ENCODE results near the gene SH2D4B. TPM values are rescaled to one million over a fixed set of nuclear protein-coding genes. Genes with fewer than 3 reads are reported as not detected.

SH2D4B gene
- total RNA-seq, 1 experiment from 2014 or later = 0.08 TPM

GRCh38 chr10:80655898-80656297, 118.2 kb downstream of the SH2D4B start:
- H3K4me1 ChIP-seq (replicated peaks) = no peaks in the 10 kb centered on the region
- H3K36me3 ChIP-seq = no peaks in the 10 kb centered on the region

DNA sequence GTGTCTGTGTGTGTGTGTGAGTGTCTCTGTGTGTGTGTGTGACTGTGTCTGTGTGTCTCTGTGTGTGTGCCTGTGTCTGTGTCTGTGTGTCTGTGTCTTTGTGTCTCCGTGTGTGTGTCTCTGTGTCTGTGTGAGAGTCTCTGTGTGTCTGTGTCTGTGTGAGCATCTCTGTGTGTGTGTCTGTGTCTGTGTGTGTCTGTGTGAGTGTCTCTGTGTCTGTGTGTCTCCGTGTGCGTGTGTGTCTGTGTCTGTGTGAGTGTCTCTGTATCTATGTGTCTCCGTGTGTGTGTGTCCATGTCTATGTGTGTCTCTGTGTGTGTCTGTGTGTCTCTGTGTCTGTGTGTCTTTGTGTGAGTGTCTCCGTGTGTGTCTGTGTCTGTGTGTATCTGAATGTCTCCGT, 120.4 kb downstream of the SH2D4B start:
- no peaks in the 10 kb centered on the region for H3K36me3 ChIP-seq
- no peaks in the 10 kb centered on the region for H3K9me3 ChIP-seq (replicated peaks)
- H3K4me1 ChIP-seq (replicated peaks) = 0 out of 2 replicates have a peak, but pooled peaks cover 3% of the 10 kb centered on the region
- H3K27me3 ChIP-seq (replicated peaks) = no peaks in the 10 kb centered on the region; the same call in 1 of the 2 replicates
- H3K27ac ChIP-seq = no peak overlapping the region
- no peak for DNase-seq (ENCODE audit: low read depth in 1 of 2, low spot score in 2 of 2)
- H3K4me3 ChIP-seq = no peak overlapping the region

More at GRCh38 chr10:80655898-80656297, 118.2 kb downstream of the SH2D4B start:
- no peak for DNase-seq (ENCODE audit: low read depth in 1 of 2, low spot score in 2 of 2)
- H3K4me3 ChIP-seq = no peak overlapping the region
- H3K27me3 ChIP-seq (replicated peaks) = peaks cover 4% of the 10 kb centered on the region; the same call in 1 of the 2 replicates
- no peaks in the 10 kb centered on the region for H3K9me3 ChIP-seq (replicated peaks)
- H3K27ac ChIP-seq = no peak overlapping the region

DNA sequence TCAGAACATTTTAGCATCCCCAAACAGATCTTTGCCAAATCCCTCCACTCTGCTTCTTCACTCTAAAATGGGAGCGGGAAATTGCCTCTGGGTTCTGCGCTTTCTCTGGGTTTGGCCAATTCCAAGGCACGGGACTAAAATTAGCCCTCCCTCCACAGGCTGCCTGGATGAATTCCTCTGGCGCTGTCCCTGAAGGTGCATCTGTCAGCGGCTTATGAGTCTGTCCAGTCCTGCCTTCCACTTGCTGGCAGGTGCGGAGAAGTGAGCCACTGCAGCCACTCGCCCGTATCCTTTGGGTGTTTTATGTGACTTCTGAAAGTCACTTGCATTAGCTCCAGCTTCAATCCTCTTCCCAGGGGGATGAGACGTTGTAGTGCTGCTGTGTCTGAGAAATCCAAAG, 121.6 kb downstream of the SH2D4B start:
- H3K4me1 ChIP-seq (replicated peaks) = 0 out of 2 replicates have a peak, but pooled peaks cover 3% of the 10 kb centered on the region
- H3K9me3 ChIP-seq (replicated peaks) = no peaks in the 10 kb centered on the region
- H3K4me3 ChIP-seq = no peak overlapping the region
- H3K27me3 ChIP-seq (replicated peaks) = no peaks in the 10 kb centered on the region; the same call in 1 of the 2 replicates
- no peaks in the 10 kb centered on the region for H3K36me3 ChIP-seq
- DNase-seq (ENCODE audit: low read depth in 1 of 2, low spot score in 2 of 2) = no peak
- no peak overlapping the region for H3K27ac ChIP-seq

DNA sequence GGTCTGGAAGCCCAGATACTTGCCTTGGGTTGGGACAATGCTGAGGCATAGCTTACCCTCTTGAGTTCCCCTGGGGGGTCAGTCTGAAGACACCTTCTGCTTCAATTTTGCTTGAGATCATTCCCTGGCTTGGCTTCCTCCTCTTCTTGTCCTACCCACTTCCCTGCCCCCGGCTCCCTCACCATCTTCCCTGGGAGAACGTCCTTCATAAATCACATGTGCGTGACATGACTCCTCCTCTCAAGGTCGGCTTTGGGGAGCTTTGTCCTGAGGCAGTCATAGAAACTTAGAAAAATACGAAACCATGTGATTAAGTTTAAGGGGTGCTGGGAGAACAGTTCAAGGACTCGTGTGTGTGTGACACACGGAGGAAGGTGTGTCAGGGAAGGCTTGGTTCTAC, 122.6 kb downstream of the SH2D4B start:
- no peaks in the 10 kb centered on the region for H3K36me3 ChIP-seq
- no peak for DNase-seq (ENCODE audit: low read depth in 1 of 2, low spot score in 2 of 2)
- H3K27ac ChIP-seq = no peak overlapping the region
- no peak overlapping the region for H3K4me3 ChIP-seq
- no peaks in the 10 kb centered on the region; the same call in 1 of the 2 replicates for H3K27me3 ChIP-seq (replicated peaks)
- 0 out of 2 replicates have a peak, but pooled peaks cover 3% of the 10 kb centered on the region for H3K4me1 ChIP-seq (replicated peaks)
- no peaks in the 10 kb centered on the region for H3K9me3 ChIP-seq (replicated peaks)

GRCh38 chr10:80660736-80661135, 123.0 kb downstream of the SH2D4B start:
- Histone ChIP-seq H3K9me3 (replicated peaks) (no peaks in the 10 kb centered on the region), H3K4me3 (no peak overlapping the region), H3K4me1 (replicated peaks) (0 out of 2 replicates have a peak, but pooled peaks cover 3% of the 10 kb centered on the region), H3K27ac (no peak overlapping the region), H3K27me3 (replicated peaks) (no peaks in the 10 kb centered on the region; the same call in 1 of the 2 replicates), H3K36me3 (no peaks in the 10 kb centered on the region)
- DNase-seq (ENCODE audit: low read depth in 1 of 2, low spot score in 2 of 2) = no peak

GRCh38 chr10:80661526-80661925, 123.8 kb downstream of the SH2D4B start:
- H3K4me1 ChIP-seq (replicated peaks) = 0 out of 2 replicates have a peak, but pooled peaks cover 3% of the 10 kb centered on the region
- H3K27ac ChIP-seq = no peak overlapping the region
- H3K36me3 ChIP-seq = no peaks in the 10 kb centered on the region
- DNase-seq (ENCODE audit: low read depth in 1 of 2, low spot score in 2 of 2) = no peak
- H3K4me3 ChIP-seq = no peak overlapping the region
- H3K27me3 ChIP-seq (replicated peaks) = no peaks in the 10 kb centered on the region
- no peaks in the 10 kb centered on the region for H3K9me3 ChIP-seq (replicated peaks)

DNA sequence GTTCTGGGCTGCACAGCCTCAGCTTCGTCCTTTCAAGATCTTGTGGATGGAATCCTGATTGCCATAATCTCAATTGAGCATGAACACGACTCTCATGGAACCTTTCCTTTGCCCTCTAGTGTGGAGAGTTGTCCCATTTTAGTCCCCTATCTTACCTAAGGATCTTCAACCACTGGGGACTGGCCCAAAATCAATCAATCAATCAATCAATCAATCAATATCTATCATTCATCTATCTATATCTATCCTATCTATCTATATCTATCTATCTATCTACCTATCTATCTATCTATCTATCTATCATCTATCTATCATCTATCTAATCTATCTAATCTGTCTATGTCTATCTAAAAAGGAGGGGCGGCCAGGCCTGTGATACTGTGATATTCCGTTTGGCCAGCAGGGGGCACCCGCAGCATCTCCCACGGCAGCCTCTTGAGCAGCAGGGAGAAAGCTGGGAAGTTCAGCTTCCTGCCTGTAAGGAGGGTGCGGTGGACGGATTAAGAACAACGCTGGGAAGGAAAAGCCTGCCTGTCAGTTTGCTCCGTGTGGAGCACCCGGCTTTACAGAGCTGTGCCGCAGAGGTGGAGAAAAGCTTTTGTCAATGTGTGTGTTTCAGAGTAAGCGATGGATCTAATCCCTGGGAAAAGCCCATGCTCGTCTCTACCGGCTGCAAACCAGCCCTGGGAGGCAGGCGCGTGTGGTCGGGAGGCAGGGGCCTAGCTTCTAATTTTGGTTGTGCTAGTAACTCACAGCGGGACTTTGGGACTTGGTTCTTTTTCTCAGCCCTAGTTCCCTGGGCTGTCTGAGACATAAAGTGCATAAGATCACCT, 124.9 kb downstream of the SH2D4B start:
- Histone ChIP-seq H3K27me3 (replicated peaks) (no peaks in the 10 kb centered on the region), H3K9me3 (replicated peaks) (no peaks in the 10 kb centered on the region), H3K27ac (no peak overlapping the region), H3K36me3 (no peaks in the 10 kb centered on the region), H3K4me1 (replicated peaks) (0 out of 2 replicates have a peak, but pooled peaks cover 3% of the 10 kb centered on the region), H3K4me3 (no peak overlapping the region)
- DNase-seq (ENCODE audit: low read depth in 1 of 2, low spot score in 2 of 2) = peak; percentile 77 to 83

- Histone ChIP-seq H3K4me1 (replicated peaks) (0 out of 2 replicates have a peak, but pooled peaks cover 3% of the 10 kb centered on the region), H3K27me3 (replicated peaks) (no peaks in the 10 kb centered on the region), H3K36me3 (no peaks in the 10 kb centered on the region), H3K9me3 (replicated peaks) (no peaks in the 10 kb centered on the region), H3K27ac (no peak overlapping the region), H3K4me3 (no peak overlapping the region)
- peak; percentile 42 to 67 for DNase-seq (ENCODE audit: low read depth in 1 of 2, low spot score in 2 of 2)
These were observed 126.5 kb downstream of the SH2D4B start for GRCh38 chr10:80664071-80664680.

DNA sequence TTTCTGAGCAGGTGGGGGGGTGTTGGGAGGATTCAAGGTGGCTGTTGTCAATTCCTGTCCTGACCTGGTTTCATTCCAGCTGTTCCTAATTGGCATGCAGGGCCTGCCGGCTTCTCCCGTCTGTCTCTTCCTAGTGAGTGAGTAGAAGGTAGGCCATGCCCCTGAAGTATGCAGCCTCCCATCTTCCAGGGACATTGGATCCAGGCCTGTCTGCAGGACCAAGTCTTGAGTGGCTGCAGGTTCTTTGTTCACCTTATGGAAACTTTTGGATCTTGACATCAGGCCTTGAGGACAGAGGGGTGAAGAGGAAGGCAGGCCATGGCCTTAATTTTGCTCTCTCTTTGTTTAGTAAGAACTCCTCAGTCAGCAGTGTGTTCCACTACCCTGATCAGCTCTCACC, 131.8 kb downstream of the SH2D4B start:
- Histone ChIP-seq H3K9me3 (replicated peaks) (no peaks in the 10 kb centered on the region), H3K27me3 (replicated peaks) (no peaks in the 10 kb centered on the region), H3K4me3 (no peak overlapping the region), H3K27ac (no peak overlapping the region), H3K36me3 (no peaks in the 10 kb centered on the region), H3K4me1 (replicated peaks) (no peaks in the 10 kb centered on the region)
- no peak for DNase-seq (ENCODE audit: low read depth in 1 of 2, low spot score in 2 of 2)

DNA sequence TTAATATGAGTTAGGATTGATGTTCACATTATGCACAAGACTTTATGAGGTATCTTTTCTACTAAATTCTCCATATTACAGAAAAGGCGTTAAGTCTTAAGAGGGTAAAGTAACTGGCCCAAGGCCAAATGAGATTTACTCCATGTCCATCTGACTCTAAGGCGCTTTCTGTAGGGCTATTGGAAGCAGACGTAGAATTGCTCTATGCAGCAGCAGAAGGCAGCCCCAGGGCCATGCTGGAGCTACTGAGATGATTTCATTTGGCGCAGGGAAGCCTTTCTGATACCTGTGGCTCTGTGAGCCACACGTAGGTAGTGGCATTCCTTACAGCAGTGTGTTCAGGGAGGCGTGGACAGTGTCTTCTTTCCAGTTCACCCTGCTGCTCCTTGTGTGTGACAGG, 133.1 kb downstream of the SH2D4B start:
- Histone ChIP-seq H3K27me3 (replicated peaks) (no peaks in the 10 kb centered on the region), H3K4me1 (replicated peaks) (no peaks in the 10 kb centered on the region), H3K36me3 (no peaks in the 10 kb centered on the region), H3K27ac (no peak overlapping the region), H3K4me3 (no peak overlapping the region), H3K9me3 (replicated peaks) (no peaks in the 10 kb centered on the region)
- DNase-seq (ENCODE audit: low read depth in 1 of 2, low spot score in 2 of 2) = no peak

DNA sequence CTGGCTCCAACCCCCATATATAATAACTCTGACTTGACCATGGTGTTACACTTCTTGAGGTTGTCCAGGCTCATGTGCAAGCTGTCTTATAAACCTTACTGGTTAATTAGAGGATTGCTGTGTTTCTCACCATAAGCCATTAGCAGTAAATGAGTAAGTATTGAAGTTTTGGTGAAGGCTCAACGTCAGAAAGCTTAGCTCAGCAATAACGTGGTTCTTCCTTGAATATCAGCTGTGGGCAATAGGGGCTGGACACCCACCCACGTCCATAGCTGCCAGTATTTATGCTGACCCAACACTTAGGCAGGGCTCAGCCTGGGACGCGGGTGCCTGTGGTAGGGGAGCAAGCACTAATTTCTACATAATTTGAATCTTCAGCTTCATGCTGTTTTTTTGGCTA, 134.1 kb downstream of the SH2D4B start:
- Histone ChIP-seq H3K4me1 (replicated peaks) (no peaks in the 10 kb centered on the region), H3K27ac (no peak overlapping the region), H3K4me3 (no peak overlapping the region), H3K36me3 (no peaks in the 10 kb centered on the region), H3K27me3 (replicated peaks) (no peaks in the 10 kb centered on the region), H3K9me3 (replicated peaks) (no peaks in the 10 kb centered on the region)
- no peak for DNase-seq (ENCODE audit: low read depth in 1 of 2, low spot score in 2 of 2)

- Histone ChIP-seq H3K36me3 (no peaks in the 10 kb centered on the region), H3K4me1 (replicated peaks) (no peaks in the 10 kb centered on the region), H3K4me3 (no peak overlapping the region), H3K9me3 (replicated peaks) (no peaks in the 10 kb centered on the region), H3K27me3 (replicated peaks) (no peaks in the 10 kb centered on the region), H3K27ac (no peak overlapping the region)
- DNase-seq (ENCODE audit: low read depth in 1 of 2, low spot score in 2 of 2) = no peak
These were observed 134.9 kb downstream of the SH2D4B start for GRCh38 chr10:80672613-80673012.

- no peaks in the 10 kb centered on the region for H3K36me3 ChIP-seq
- no peak overlapping the region for H3K27ac ChIP-seq
- no peaks in the 10 kb centered on the region for H3K9me3 ChIP-seq (replicated peaks)
- no peak overlapping the region for H3K4me3 ChIP-seq
- DNase-seq (ENCODE audit: low read depth in 1 of 2, low spot score in 2 of 2) = no peak
- H3K4me1 ChIP-seq (replicated peaks) = no peaks in the 10 kb centered on the region
- no peaks in the 10 kb centered on the region for H3K27me3 ChIP-seq (replicated peaks)
These were observed 137.1 kb downstream of the SH2D4B start for GRCh38 chr10:80674809-80675208.

GRCh38 chr10:80681142-80681541, 143.4 kb downstream of the SH2D4B start:
- no peaks in the 10 kb centered on the region for H3K27me3 ChIP-seq (replicated peaks)
- H3K27ac ChIP-seq = no peak overlapping the region
- H3K4me3 ChIP-seq = no peak overlapping the region
- no peaks in the 10 kb centered on the region for H3K9me3 ChIP-seq (replicated peaks)
- DNase-seq (ENCODE audit: low read depth in 1 of 2, low spot score in 2 of 2) = no peak
- no peaks in the 10 kb centered on the region for H3K36me3 ChIP-seq
- H3K4me1 ChIP-seq (replicated peaks) = no peaks in the 10 kb centered on the region

Data from SJSA1 (cell line).